H1 (cell line): ENCODE data around the gene MYD88.

ENCODE experiments used
- EP300 ChIP-seq, 2 experiments: IDR thresholded peaks; 1 replicate in 1 of 2; 2 replicates in 1 of 2; pipeline ENCODE4 v1.6.1; 2011 to 2012; ENCODE audit warnings: low read depth in 2 of 2, low read length in 2 of 2, mild to moderate bottlenecking in 2 of 2, borderline replicate concordance in 1 of 2, inconsistent platforms in 1 of 2, moderate library complexity in 1 of 2
- KDM1A ChIP-seq: fragments of 200-600, 300-600 bp; sonication (generic); IDR thresholded peaks from 2 replicates; pipeline ENCODE4 v1.7.1; 2016; ENCODE audit warnings: mild to moderate bottlenecking, low read length, borderline replicate concordance
- SP1 ChIP-seq: IDR thresholded peaks from 2 replicates; pipeline ENCODE4 v1.6.1; 2011; ENCODE audit warnings: low read depth, low read length
- SUZ12 ChIP-seq: fragments of 200-600 bp; sonication (generic); IDR thresholded peaks from 2 replicates; pipeline ENCODE4 v1.6.1; 2012; ENCODE audit warnings: mild to moderate bottlenecking, inconsistent platforms, low read length, moderate library complexity, mixed read lengths
- TAF1 ChIP-seq: IDR thresholded peaks from 2 replicates; pipeline ENCODE4 v1.6.1; 2011; ENCODE audit warnings: mild to moderate bottlenecking, low read depth, low read length
- TAF7 ChIP-seq: optimal IDR thresholded peaks from 2 replicates; pipeline ENCODE3; 2011; ENCODE audit warnings: low read depth, mild to moderate bottlenecking, inconsistent platforms, low read length, moderate library complexity, borderline replicate concordance
- YY1 ChIP-seq: IDR thresholded peaks from 2 replicates; pipeline ENCODE4 v1.6.1; 2011; ENCODE audit warnings: low read depth, mild to moderate bottlenecking, low read length
- TF ChIP-seq, protein P1 (sequence below), 3 experiments: IDR thresholded peaks; 1 replicate in 2 of 3; 2 replicates in 1 of 3; pipeline versions ENCODE4 v1.5.1 to v1.6.1; 2011; ENCODE audit warnings: low read length in 3 of 3, mild to moderate bottlenecking in 3 of 3, inconsistent platforms in 2 of 3, low read depth in 1 of 3, moderate library complexity in 1 of 3; ENCODE audit not compliant: insufficient read depth in 1 of 3; ENCODE audit errors: control extremely low read depth in 1 of 3

- TF ChIP-seq SUZ12 (no peak), KDM1A (no peak), TAF7 (no peak), TAF1 (no peak), SP1 (no peak), EP300 (IDR thresholded peaks at IDR 0.05; ENCODE audit: borderline replicate concordance in 1 of 2, low read depth in 2 of 2, low read length in 2 of 2) (no peak), YY1 (no peak)
- TF ChIP-seq, protein P1, sequence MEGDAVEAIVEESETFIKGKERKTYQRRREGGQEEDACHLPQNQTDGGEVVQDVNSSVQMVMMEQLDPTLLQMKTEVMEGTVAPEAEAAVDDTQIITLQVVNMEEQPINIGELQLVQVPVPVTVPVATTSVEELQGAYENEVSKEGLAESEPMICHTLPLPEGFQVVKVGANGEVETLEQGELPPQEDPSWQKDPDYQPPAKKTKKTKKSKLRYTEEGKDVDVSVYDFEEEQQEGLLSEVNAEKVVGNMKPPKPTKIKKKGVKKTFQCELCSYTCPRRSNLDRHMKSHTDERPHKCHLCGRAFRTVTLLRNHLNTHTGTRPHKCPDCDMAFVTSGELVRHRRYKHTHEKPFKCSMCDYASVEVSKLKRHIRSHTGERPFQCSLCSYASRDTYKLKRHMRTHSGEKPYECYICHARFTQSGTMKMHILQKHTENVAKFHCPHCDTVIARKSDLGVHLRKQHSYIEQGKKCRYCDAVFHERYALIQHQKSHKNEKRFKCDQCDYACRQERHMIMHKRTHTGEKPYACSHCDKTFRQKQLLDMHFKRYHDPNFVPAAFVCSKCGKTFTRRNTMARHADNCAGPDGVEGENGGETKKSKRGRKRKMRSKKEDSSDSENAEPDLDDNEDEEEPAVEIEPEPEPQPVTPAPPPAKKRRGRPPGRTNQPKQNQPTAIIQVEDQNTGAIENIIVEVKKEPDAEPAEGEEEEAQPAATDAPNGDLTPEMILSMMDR (IDR thresholded peaks at IDR 0.05; ENCODE audit: control extremely low read depth in 1 of 3, insufficient read depth in 1 of 3, low read depth in 1 of 3, low read length in 3 of 3) = no peak
Measured at GRCh38 chr3:38154033-38154494, 15.6 kb downstream of the MYD88 start.
